ENCODE results near the gene KCNH1. TPM values are rescaled to one million over a fixed set of nuclear protein-coding genes. Genes with fewer than 3 reads are reported as not detected.

Gene KCNH1
- total and polyA plus RNA-seq, 5 donors from 2014 or later = not detected

- DNase-seq (no peak), ATAC-seq (ENCODE audit: low read depth in 2 of 2) (no peak)
- Histone ChIP-seq H3K9me3 (ENCODE audit: control insufficient read depth in 2 of 2, low read length in 2 of 2) (no peaks in the 10 kb centered on the region), H3K36me3 (ENCODE audit: control insufficient read depth, insufficient read depth, low read length) (no peaks in the 10 kb centered on the region), H3K27me3 (ENCODE audit: control insufficient read depth, insufficient read depth, low read length) (peaks cover 5% of the 10 kb centered on the region), H3K4me3 (ENCODE audit: low read depth, low read length) (no peak overlapping the region), H3K27ac (ENCODE audit: insufficient read depth, low read length, poor library complexity, severe bottlenecking) (no peak overlapping the region), H3K4me1 (ENCODE audit: control insufficient read depth, insufficient read depth, low read length, poor library complexity, severe bottlenecking) (no peaks in the 10 kb centered on the region)
- Mint-ChIP-seq H3K4me1 (no peaks in the 10 kb centered on the region), H3K36me3 (no peaks in the 10 kb centered on the region), H3K27me3 (peaks cover 4% of the 10 kb centered on the region), H3K27ac (no peak overlapping the region), H3K4me3 (no peak overlapping the region), H3K9me3 (peaks cover 0 to 6% (median 0%) of the 10 kb centered on the region in 7 donors)
Observed at GRCh38 chr1:210905944-210906453, 227.9 kb downstream of the KCNH1 start.

GRCh38 chr1:210905365-210905904 lies 228.5 kb downstream of the KCNH1 start:
- Mint-ChIP-seq H3K27ac (no peak overlapping the region), H3K27me3 (peaks cover 4% of the 10 kb centered on the region), H3K4me1 (no peaks in the 10 kb centered on the region), H3K4me3 (no peak overlapping the region), H3K9me3 (peaks cover 0 to 6% (median 0%) of the 10 kb centered on the region in 7 donors), H3K36me3 (no peaks in the 10 kb centered on the region)
- no peaks in the 10 kb centered on the region for H3K9me3 ChIP-seq (ENCODE audit: control insufficient read depth in 2 of 2, low read length in 2 of 2)
- DNase-seq = no peak
- no peaks in the 10 kb centered on the region for H3K4me1 ChIP-seq (ENCODE audit: control insufficient read depth, insufficient read depth, low read length, poor library complexity, severe bottlenecking)
- ATAC-seq (ENCODE audit: low read depth in 2 of 2) = no peak
- no peaks in the 10 kb centered on the region for H3K36me3 ChIP-seq (ENCODE audit: control insufficient read depth, insufficient read depth, low read length)
- H3K27ac ChIP-seq (ENCODE audit: insufficient read depth, low read length, poor library complexity, severe bottlenecking) = no peak overlapping the region
- peaks cover 5% of the 10 kb centered on the region for H3K27me3 ChIP-seq (ENCODE audit: control insufficient read depth, insufficient read depth, low read length)
- H3K4me3 ChIP-seq (ENCODE audit: low read depth, low read length) = no peak overlapping the region

GRCh38 chr1:210901981-210902770 lies 231.8 kb downstream of the KCNH1 start:
- Mint-ChIP-seq H3K27ac (no peak overlapping the region), H3K4me3 (no peak overlapping the region), H3K9me3 (peaks cover 0 to 9% (median 0%) of the 10 kb centered on the region in 7 donors), H3K27me3 (peaks cover 4% of the 10 kb centered on the region), H3K36me3 (no peaks in the 10 kb centered on the region), H3K4me1 (no peaks in the 10 kb centered on the region)
- H3K4me3 ChIP-seq (ENCODE audit: low read depth, low read length) = no peak overlapping the region
- DNase-seq (no peak), ATAC-seq (ENCODE audit: low read depth in 2 of 2) (no peak)
- H3K4me1 ChIP-seq (ENCODE audit: control insufficient read depth, insufficient read depth, low read length, poor library complexity, severe bottlenecking) = no peaks in the 10 kb centered on the region
- H3K27me3 ChIP-seq (ENCODE audit: control insufficient read depth, insufficient read depth, low read length) = peaks cover 6% of the 10 kb centered on the region
- no peaks in the 10 kb centered on the region for H3K36me3 ChIP-seq (ENCODE audit: control insufficient read depth, insufficient read depth, low read length)
- no peaks in the 10 kb centered on the region for H3K9me3 ChIP-seq (ENCODE audit: control insufficient read depth in 2 of 2, low read length in 2 of 2)
- no peak overlapping the region for H3K27ac ChIP-seq (ENCODE audit: insufficient read depth, low read length, poor library complexity, severe bottlenecking)

DNA sequence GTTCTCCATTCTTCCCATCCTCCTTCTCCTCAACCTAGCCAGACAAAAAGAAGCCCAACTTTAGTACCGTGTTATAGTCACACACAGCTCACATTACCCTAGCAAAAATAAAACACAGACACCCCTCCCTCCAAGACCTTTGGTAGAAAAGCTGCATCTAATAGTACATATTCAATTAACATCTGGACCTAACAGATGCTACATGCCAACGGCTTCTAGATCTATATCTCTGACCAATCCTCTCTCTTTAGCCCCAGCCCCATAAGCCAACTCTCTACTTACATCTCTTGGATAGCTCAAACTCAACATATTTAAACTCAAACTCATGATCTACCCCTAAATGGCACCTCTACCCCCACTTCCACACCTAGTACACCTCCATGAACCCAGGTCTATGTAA lies 233.1 kb downstream of the KCNH1 start:
- no peaks in the 10 kb centered on the region for H3K36me3 Mint-ChIP-seq
- no peaks in the 10 kb centered on the region for H3K4me1 Mint-ChIP-seq
- Histone ChIP-seq H3K36me3 (ENCODE audit: control insufficient read depth, insufficient read depth, low read length) (no peaks in the 10 kb centered on the region), H3K9me3 (ENCODE audit: control insufficient read depth in 2 of 2, low read length in 2 of 2) (no peaks in the 10 kb centered on the region), H3K27ac (ENCODE audit: insufficient read depth, low read length, poor library complexity, severe bottlenecking) (no peak overlapping the region), H3K4me3 (ENCODE audit: low read depth, low read length) (no peak overlapping the region), H3K27me3 (ENCODE audit: control insufficient read depth, insufficient read depth, low read length) (peaks cover 6% of the 10 kb centered on the region), H3K4me1 (ENCODE audit: control insufficient read depth, insufficient read depth, low read length, poor library complexity, severe bottlenecking) (no peaks in the 10 kb centered on the region)
- H3K9me3 Mint-ChIP-seq = peaks cover 0 to 12% (median 0%) of the 10 kb centered on the region in 7 donors
- no peak overlapping the region for H3K4me3 Mint-ChIP-seq
- peaks cover under 1% of the 10 kb centered on the region for H3K27me3 Mint-ChIP-seq
- DNase-seq (no peak), ATAC-seq (ENCODE audit: low read depth in 2 of 2) (no peak)
- no peak overlapping the region for H3K27ac Mint-ChIP-seq

DNA sequence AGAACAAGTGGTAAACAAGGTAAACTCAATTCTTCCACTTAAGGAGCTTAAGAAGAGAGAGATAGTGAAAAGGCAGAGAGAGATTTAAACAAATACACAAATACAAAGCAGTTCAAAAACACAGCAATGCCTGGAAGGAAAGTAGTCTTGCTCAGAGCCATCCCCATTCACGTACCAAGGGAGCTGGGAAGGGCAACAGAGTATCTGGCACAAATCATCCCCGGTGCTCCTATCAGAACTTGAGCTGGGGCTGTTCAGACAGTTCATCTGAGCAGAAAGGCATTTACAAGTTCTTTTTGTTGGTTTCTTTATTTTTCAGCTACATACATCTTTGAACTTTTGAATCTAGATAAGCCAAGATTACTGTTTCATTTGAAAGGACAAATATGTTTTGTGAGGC lies 233.9 kb downstream of the KCNH1 start:
- Histone ChIP-seq H3K36me3 (ENCODE audit: control insufficient read depth, insufficient read depth, low read length) (no peaks in the 10 kb centered on the region), H3K4me3 (ENCODE audit: low read depth, low read length) (no peak overlapping the region), H3K9me3 (ENCODE audit: control insufficient read depth in 2 of 2, low read length in 2 of 2) (no peaks in the 10 kb centered on the region), H3K4me1 (ENCODE audit: control insufficient read depth, insufficient read depth, low read length, poor library complexity, severe bottlenecking) (no peaks in the 10 kb centered on the region), H3K27me3 (ENCODE audit: control insufficient read depth, insufficient read depth, low read length) (peaks cover 6% of the 10 kb centered on the region), H3K27ac (ENCODE audit: insufficient read depth, low read length, poor library complexity, severe bottlenecking) (no peak overlapping the region)
- H3K9me3 Mint-ChIP-seq = peaks cover 0 to 12% (median 1%) of the 10 kb centered on the region in 7 donors
- H3K27me3 Mint-ChIP-seq = no peaks in the 10 kb centered on the region
- no peak overlapping the region for H3K4me3 Mint-ChIP-seq
- no peaks in the 10 kb centered on the region for H3K36me3 Mint-ChIP-seq
- H3K27ac Mint-ChIP-seq = no peak overlapping the region
- no peak for DNase-seq
- ATAC-seq (ENCODE audit: low read depth in 2 of 2) = no peak
- H3K4me1 Mint-ChIP-seq = no peaks in the 10 kb centered on the region

DNA sequence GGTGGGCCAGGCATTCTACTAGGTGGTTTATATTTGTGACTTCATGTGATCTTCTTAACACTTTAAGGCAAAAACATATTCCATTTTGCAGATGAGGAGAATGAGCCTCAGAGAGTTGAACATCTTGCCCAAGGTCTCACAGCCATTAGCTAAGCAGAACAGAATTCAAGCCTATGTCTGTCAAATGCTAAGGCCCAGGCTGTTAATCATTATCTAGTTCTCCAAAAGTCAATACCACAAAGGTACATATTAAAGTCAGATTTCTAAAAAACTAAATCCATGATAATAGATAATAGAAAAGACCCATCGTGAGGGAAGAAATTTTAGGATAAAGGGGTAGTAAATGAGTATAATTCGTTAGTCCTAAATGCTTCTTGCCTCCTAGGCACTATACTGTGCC lies 234.3 kb downstream of the KCNH1 start:
- Histone ChIP-seq H3K4me1 (ENCODE audit: control insufficient read depth, insufficient read depth, low read length, poor library complexity, severe bottlenecking) (no peaks in the 10 kb centered on the region), H3K9me3 (ENCODE audit: control insufficient read depth in 2 of 2, low read length in 2 of 2) (no peaks in the 10 kb centered on the region), H3K27me3 (ENCODE audit: control insufficient read depth, insufficient read depth, low read length) (peaks cover 6% of the 10 kb centered on the region), H3K36me3 (ENCODE audit: control insufficient read depth, insufficient read depth, low read length) (no peaks in the 10 kb centered on the region), H3K4me3 (ENCODE audit: low read depth, low read length) (no peak overlapping the region), H3K27ac (ENCODE audit: insufficient read depth, low read length, poor library complexity, severe bottlenecking) (no peak overlapping the region)
- no peak overlapping the region for H3K27ac Mint-ChIP-seq
- no peak overlapping the region for H3K4me3 Mint-ChIP-seq
- ATAC-seq (ENCODE audit: low read depth in 2 of 2) (no peak), DNase-seq (no peak)
- no peaks in the 10 kb centered on the region for H3K27me3 Mint-ChIP-seq
- H3K36me3 Mint-ChIP-seq = no peaks in the 10 kb centered on the region
- H3K9me3 Mint-ChIP-seq = peaks cover 0 to 12% (median 1%) of the 10 kb centered on the region in 7 donors
- H3K4me1 Mint-ChIP-seq = no peaks in the 10 kb centered on the region

- H3K27me3 ChIP-seq (ENCODE audit: control insufficient read depth, insufficient read depth, low read length) = peaks cover 4% of the 10 kb centered on the region
- no peaks in the 10 kb centered on the region for H3K4me1 ChIP-seq (ENCODE audit: control insufficient read depth, insufficient read depth, low read length, poor library complexity, severe bottlenecking)
- Mint-ChIP-seq H3K27me3 (no peaks in the 10 kb centered on the region), H3K9me3 (peaks cover 2 to 14% (median 5%) of the 10 kb centered on the region in 7 donors), H3K36me3 (no peaks in the 10 kb centered on the region), H3K27ac (no peak overlapping the region), H3K4me3 (no peak overlapping the region), H3K4me1 (no peaks in the 10 kb centered on the region)
- no peak for ATAC-seq (ENCODE audit: low read depth in 2 of 2)
- H3K9me3 ChIP-seq (ENCODE audit: control insufficient read depth in 2 of 2, low read length in 2 of 2) = no peaks in the 10 kb centered on the region
- no peak overlapping the region for H3K4me3 ChIP-seq (ENCODE audit: low read depth, low read length)
- H3K36me3 ChIP-seq (ENCODE audit: control insufficient read depth, insufficient read depth, low read length) = no peaks in the 10 kb centered on the region
- H3K27ac ChIP-seq (ENCODE audit: insufficient read depth, low read length, poor library complexity, severe bottlenecking) = no peak overlapping the region
- no peak for DNase-seq
Observed at GRCh38 chr1:210898473-210898872, 235.5 kb downstream of the KCNH1 start.

- Histone ChIP-seq H3K27me3 (ENCODE audit: control insufficient read depth, insufficient read depth, low read length) (no peaks in the 10 kb centered on the region), H3K4me1 (ENCODE audit: control insufficient read depth, insufficient read depth, low read length, poor library complexity, severe bottlenecking) (no peaks in the 10 kb centered on the region), H3K9me3 (ENCODE audit: control insufficient read depth in 2 of 2, low read length in 2 of 2) (no peaks in the 10 kb centered on the region), H3K27ac (ENCODE audit: insufficient read depth, low read length, poor library complexity, severe bottlenecking) (no peak overlapping the region), H3K36me3 (ENCODE audit: control insufficient read depth, insufficient read depth, low read length) (no peaks in the 10 kb centered on the region), H3K4me3 (ENCODE audit: low read depth, low read length) (no peak overlapping the region)
- DNase-seq = no peak
- no peak for ATAC-seq (ENCODE audit: low read depth in 2 of 2)
- H3K27me3 Mint-ChIP-seq = no peaks in the 10 kb centered on the region
- no peaks in the 10 kb centered on the region for H3K4me1 Mint-ChIP-seq
- peaks cover 0 to 7% (median 0%) of the 10 kb centered on the region in 7 donors for H3K9me3 Mint-ChIP-seq
- no peak overlapping the region for H3K4me3 Mint-ChIP-seq
- no peak overlapping the region for H3K27ac Mint-ChIP-seq
- no peaks in the 10 kb centered on the region for H3K36me3 Mint-ChIP-seq
Observed at GRCh38 chr1:210883821-210884220, 250.1 kb downstream of the KCNH1 start.

Measured in CD4-positive, CD25-positive, alpha-beta regulatory T cell (primary cell).